HepG2 (cell line): ENCODE measurements around the gene STAT4.

ENCODE experiments used
- CBX5 ChIP-seq: sonication (generic); formaldehyde crosslinking; IDR thresholded peaks from 2 replicates; pipeline ENCODE4 v1.4.0; 2020; ENCODE audit warnings: missing genetic modification reagents, borderline replicate concordance
- FOXA3 ChIP-seq: IDR thresholded peaks from 2 replicates; pipeline ENCODE4 v1.6.1; 2016; ENCODE audit warnings: missing genetic modification reagents, missing compliant biosample characterization
- HNRNPL ChIP-seq: fragments of 200-400 bp; formaldehyde crosslinking; IDR thresholded peaks from 2 replicates; pipeline ENCODE4 v1.6.1; 2017; ENCODE audit warnings: mild to moderate bottlenecking, low read depth, low read length
- POLR2A ChIP-seq, 2 experiments: IDR thresholded peaks; 2 replicates each; pipeline ENCODE4 v1.6.1; 2011; ENCODE audit warnings: low read depth in 2 of 2, low read length in 2 of 2, mild to moderate bottlenecking in 1 of 2, moderate library complexity in 1 of 2; ENCODE audit not compliant: insufficient read depth in 1 of 2
- TSC22D2 ChIP-seq: sonication (generic); formaldehyde crosslinking; IDR thresholded peaks from 2 replicates; pipeline ENCODE4 v1.5.1; 2020; ENCODE audit warnings: missing genetic modification reagents, mild to moderate bottlenecking, borderline replicate concordance
- ZMAT5 ChIP-seq: sonication (generic); formaldehyde crosslinking; IDR thresholded peaks from 2 replicates; pipeline ENCODE4 v1.5.0; 2020; ENCODE audit warnings: mild to moderate bottlenecking, low read depth, missing genetic modification reagents, borderline replicate concordance
- ZNF274 ChIP-seq: sonication (generic); formaldehyde crosslinking; IDR thresholded peaks from 2 replicates; pipeline ENCODE4 v1.5.1; 2020; ENCODE audit warnings: mild to moderate bottlenecking, missing genetic modification reagents
- ZNF441 ChIP-seq: sonication (generic); formaldehyde crosslinking; IDR thresholded peaks from 2 replicates; pipeline ENCODE4 v1.7.0; 2021; ENCODE audit warnings: missing genetic modification reagents, borderline replicate concordance
- ZNF543 ChIP-seq: sonication (generic); formaldehyde crosslinking; IDR thresholded peaks from 2 replicates; pipeline ENCODE4 v1.4.0; 2020; ENCODE audit warnings: mild to moderate bottlenecking, missing genetic modification reagents

- TF ChIP-seq HNRNPL (no peak), TSC22D2 (CRISPR knock-in tag) (no peak), ZNF543 (no peak), CBX5 (no peak), ZMAT5 (CRISPR knock-in tag) (no peak), FOXA3 (CRISPR knock-in tag) (no peak), ZNF274 (CRISPR knock-in tag) (no peak), ZNF441 (CRISPR knock-in tag) (no peak), POLR2A (IDR thresholded peaks at IDR 0.05; ENCODE audit: insufficient read depth in 1 of 2, low read depth in 2 of 2, low read length in 2 of 2) (no peak)
Observed at GRCh38 chr2:191030521-191031154, 120.2 kb downstream of the STAT4 start.
